HG03280 (cell line): ENCODE results near the gene CLASRP.

ENCODE experiments used
- ATAC-seq: cut with Tn5 transposase; IDR thresholded peaks from one replicate; pipeline ENCODE4 v1.9.1; 2021; ENCODE audit warnings: mild to moderate bottlenecking, moderate library complexity; ENCODE audit not compliant: unreplicated experiment

CLASRP gene

GRCh38 chr19:45059258-45059965 lies 20.6 kb downstream of the CLASRP start:
- ATAC-seq = peak; percentile 62

GRCh38 chr19:45061965-45062364 lies 23.1 kb downstream of the CLASRP start:
- no peak for ATAC-seq

- ATAC-seq = no peak
Observed at GRCh38 chr19:45063851-45064801, 25.3 kb downstream of the CLASRP start.

- ATAC-seq = no peak
Observed at GRCh38 chr19:45066921-45067661, 28.2 kb downstream of the CLASRP start.

GRCh38 chr19:45068041-45068440 lies 29.2 kb downstream of the CLASRP start:
- no peak for ATAC-seq

GRCh38 chr19:45069056-45069455 lies 30.2 kb downstream of the CLASRP start:
- no peak for ATAC-seq

- no peak for ATAC-seq
Observed at GRCh38 chr19:45070214-45070613, 31.4 kb downstream of the CLASRP start.

- no peak for ATAC-seq
Observed at GRCh38 chr19:45070861-45071544, 32.2 kb downstream of the CLASRP start.

GRCh38 chr19:45071545-45071938 lies 32.7 kb downstream of the CLASRP start:
- no peak for ATAC-seq

- ATAC-seq = no peak
Observed at GRCh38 chr19:45071969-45072790, 33.3 kb downstream of the CLASRP start.

GRCh38 chr19:45074744-45075300 lies 36.0 kb downstream of the CLASRP start:
- ATAC-seq = no peak

- peak; percentile 50 for ATAC-seq
Observed at GRCh38 chr19:45075301-45076028, 36.6 kb downstream of the CLASRP start.

GRCh38 chr19:45076029-45076850 lies 37.4 kb downstream of the CLASRP start, which contains the start of gene ZNF296:
ZNF296 (minus strand) TSS chr19:45076478; CDS start chr19:45076373, 105 bp downstream.
- peak; percentile 40 for ATAC-seq

- no peak for ATAC-seq
Observed at GRCh38 chr19:45076851-45077730, 38.2 kb downstream of the CLASRP start.

GRCh38 chr19:45078390-45079062 lies 39.7 kb downstream of the CLASRP start:
- ATAC-seq = no peak
